GM21528 (cell line): ENCODE measurements around the gene SCAF1.

Experiments
- ATAC-seq: cut with Tn5 transposase; IDR thresholded peaks from one replicate; pipeline ENCODE4 v1.9.1; 2021; ENCODE audit warnings: mild to moderate bottlenecking, moderate library complexity; ENCODE audit not compliant: unreplicated experiment, low FRiP score

SCAF1 gene

GRCh38 chr19:49641688-49642491 lies at the start of gene SCAF1:
Gene SCAF1, plus strand, starts transcription at chr19:49642209. Its CDS starts 2,818 bp downstream, at chr19:49645027.
- peak; percentile 56 for ATAC-seq

GRCh38 chr19:49592486-49593232 lies 49.4 kb upstream of the SCAF1 start:
- ATAC-seq, result no peak

- ATAC-seq, result peak; percentile 35
These were observed 48.5 kb upstream of the SCAF1 start for GRCh38 chr19:49593233-49594113.

GRCh38 chr19:49594157-49594992 lies 47.6 kb upstream of the SCAF1 start:
- no peak for ATAC-seq

- ATAC-seq, result no peak
These were observed 46.8 kb upstream of the SCAF1 start for GRCh38 chr19:49594993-49595818.

- ATAC-seq, result no peak
These were observed 46.1 kb upstream of the SCAF1 start for GRCh38 chr19:49595819-49596404.

GRCh38 chr19:49596407-49596806 lies 45.6 kb upstream of the SCAF1 start:
- no peak for ATAC-seq

GRCh38 chr19:49596954-49597702 lies 44.9 kb upstream of the SCAF1 start:
- no peak for ATAC-seq

GRCh38 chr19:49597703-49597974 lies 44.4 kb upstream of the SCAF1 start:
- ATAC-seq, result no peak

- ATAC-seq, result no peak
These were observed 42.4 kb upstream of the SCAF1 start for GRCh38 chr19:49599378-49600295.

- no peak for ATAC-seq
These were observed 40.4 kb upstream of the SCAF1 start for GRCh38 chr19:49601482-49602038.

- ATAC-seq, result no peak
These were observed 39.2 kb upstream of the SCAF1 start for GRCh38 chr19:49602806-49603205.

GRCh38 chr19:49605605-49606004 lies 36.4 kb upstream of the SCAF1 start:
- no peak for ATAC-seq

- ATAC-seq, result no peak
These were observed 32.4 kb upstream of the SCAF1 start for GRCh38 chr19:49609499-49610092.

GRCh38 chr19:49613374-49613773 lies 28.6 kb upstream of the SCAF1 start:
- no peak for ATAC-seq

GRCh38 chr19:49614096-49614833 lies 27.7 kb upstream of the SCAF1 start:
- ATAC-seq, result no peak
